Amniotic epithelial cell (primary cell): Measurements from ENCODE around the gene UGT1A10.
"Not testable (repeated sequence)": the region's sequence is repeated elsewhere in the genome, so short reads cannot be mapped to it uniquely, and the experiment has no call there.

Source experiments
- DNase-seq: peaks from one replicate; pipeline ENCODE4 v3.0.0-alpha.2; 2010; ENCODE audit warnings: low read depth

The UGT1A10 gene

GRCh38 chr2:233636306-233636705 is at the start of gene UGT1A10:
Gene UGT1A10, plus strand, starts transcription at chr2:233636448. Its CDS starts 75 bp downstream, at chr2:233636523.
- DNase-seq, result not testable (repeated sequence)

GRCh38 chr2:233588400-233588799 is 47.8 kb upstream of the UGT1A10 start:
- no peak for DNase-seq

GRCh38 chr2:233592706-233593105 is 43.5 kb upstream of the UGT1A10 start:
- not testable (repeated sequence) for DNase-seq

- no peak for DNase-seq
These were observed 43.0 kb upstream of the UGT1A10 start for GRCh38 chr2:233593201-233593600.

- DNase-seq, result no peak
These were observed 38.7 kb upstream of the UGT1A10 start for GRCh38 chr2:233597522-233597921.

- DNase-seq, result no peak
These were observed 37.3 kb upstream of the UGT1A10 start for GRCh38 chr2:233598952-233599351.

GRCh38 chr2:233600386-233600785 is 35.9 kb upstream of the UGT1A10 start:
- DNase-seq, result peak; percentile 15

GRCh38 chr2:233602076-233602475 is 34.2 kb upstream of the UGT1A10 start:
- DNase-seq, result no peak

GRCh38 chr2:233603520-233603919 is 32.7 kb upstream of the UGT1A10 start:
- DNase-seq, result no peak

- no peak for DNase-seq
These were observed 31.4 kb upstream of the UGT1A10 start for GRCh38 chr2:233604826-233605225.

- no peak for DNase-seq
These were observed 30.6 kb upstream of the UGT1A10 start for GRCh38 chr2:233605680-233606079.

- no peak for DNase-seq
These were observed 25.0 kb upstream of the UGT1A10 start for GRCh38 chr2:233611284-233611683.

GRCh38 chr2:233617476-233617875 is 18.8 kb upstream of the UGT1A10 start, which contains the start of gene UGT1A8:
Gene UGT1A8, plus strand, starts transcription at chr2:233617633. Its CDS starts 75 bp downstream, at chr2:233617708.
- DNase-seq, result not testable (repeated sequence)

- no peak for DNase-seq
These were observed 16.0 kb upstream of the UGT1A10 start for GRCh38 chr2:233620204-233620603.

- DNase-seq, result not testable (repeated sequence)
These were observed 14.4 kb upstream of the UGT1A10 start for GRCh38 chr2:233621863-233622262.

- DNase-seq, result no peak
These were observed 8.8 kb upstream of the UGT1A10 start for GRCh38 chr2:233627331-233628025.

- no peak for DNase-seq
These were observed 2.6 kb downstream of the UGT1A10 start for GRCh38 chr2:233638836-233639235.

- DNase-seq, result no peak
These were observed 3.6 kb downstream of the UGT1A10 start for GRCh38 chr2:233639860-233640259.

GRCh38 chr2:233643128-233643527 is 6.9 kb downstream of the UGT1A10 start:
- peak; percentile 12 for DNase-seq

GRCh38 chr2:233646033-233646432 is 9.8 kb downstream of the UGT1A10 start:
- not testable (repeated sequence) for DNase-seq

GRCh38 chr2:233650981-233651380 is 14.7 kb downstream of the UGT1A10 start:
- DNase-seq, result no peak

GRCh38 chr2:233651430-233651829 is 15.2 kb downstream of the UGT1A10 start:
- no peak for DNase-seq

- no peak for DNase-seq
These were observed 18.3 kb downstream of the UGT1A10 start for GRCh38 chr2:233654501-233654900.

- no peak for DNase-seq
These were observed 18.8 kb downstream of the UGT1A10 start for GRCh38 chr2:233655043-233655442.
